CD14-positive monocyte (primary cell): Measurements from ENCODE around the gene PPP1R13L. TPM values are rescaled to one million over a fixed set of nuclear protein-coding genes. Genes with fewer than 3 reads are reported as not detected.

Experiments
- DNase-seq, 3 donors: peaks; one replicate each; pipeline ENCODE4 v3.0.0-alpha.2; 2011 to 2022
- H2AFZ ChIP-seq: 2 replicates; pipeline ENCODE4 v1.6.0; 2012; ENCODE audit warnings: mild to moderate bottlenecking, low read depth, low read length, inconsistent platforms; ENCODE audit not compliant: insufficient read depth, poor library complexity, severe bottlenecking
- H3K27ac ChIP-seq, 2 donors: 1 replicate in 1 of 2; 2 replicates in 1 of 2; pipeline ENCODE4 v1.5.1; 2012 to 2013; ENCODE audit warnings: low read length in 2 of 2, control low read depth in 1 of 2, inconsistent platforms in 1 of 2, low read depth in 1 of 2, mild to moderate bottlenecking in 1 of 2
- H3K27me3 ChIP-seq, 2 donors: one replicate each; pipeline versions ENCODE4 v1.6.0 to v1.6.1; 2011 to 2013; ENCODE audit warnings: low read length in 2 of 2; ENCODE audit not compliant: control insufficient read depth in 2 of 2, insufficient read depth in 2 of 2
- H3K36me3 ChIP-seq, 2 donors: replicated peaks in 1 of 2; 1 replicate in 1 of 2; 2 replicates in 1 of 2; pipeline versions ENCODE4 v1.5.1 to v1.6.1; 2012 to 2013; ENCODE audit warnings: low read length in 2 of 2, control low read depth in 1 of 2, inconsistent platforms in 1 of 2, mild to moderate bottlenecking in 1 of 2; ENCODE audit not compliant: insufficient read depth in 2 of 2, control insufficient read depth in 1 of 2
- H3K4me1 ChIP-seq, 2 donors: 1 replicate in 1 of 2; 2 replicates in 1 of 2; pipeline versions ENCODE4 v1.5.1 to v1.6.1; 2012 to 2013; ENCODE audit warnings: low read length in 2 of 2, control low read depth in 1 of 2, inconsistent platforms in 1 of 2, mild to moderate bottlenecking in 1 of 2, moderate library complexity in 1 of 2; ENCODE audit not compliant: insufficient read depth in 2 of 2, control insufficient read depth in 1 of 2
- H3K4me2 ChIP-seq: replicated peaks from 2 replicates; pipeline ENCODE3; 2012; ENCODE audit warnings: low read length, moderate library complexity, mild to moderate bottlenecking; ENCODE audit not compliant: poor library complexity, severe bottlenecking; ENCODE audit errors: extremely low read depth
- H3K4me3 ChIP-seq, 3 experiments: fragments of 200-600 bp in 1 of 3; sonication (generic) in 1 of 3; replicated peaks in 1 of 3; 1 replicate in 2 of 3; 2 replicates in 1 of 3; pipeline ENCODE4 v1.5.1; 2011 to 2013; ENCODE audit warnings: low read length in 3 of 3, mild to moderate bottlenecking in 3 of 3, control low read depth in 2 of 3, low read depth in 2 of 3, inconsistent platforms in 1 of 3, moderate library complexity in 1 of 3
- H3K79me2 ChIP-seq: 2 replicates; pipeline ENCODE4 v1.6.0; 2012; ENCODE audit warnings: mild to moderate bottlenecking, control low read depth, inconsistent platforms, low read length, moderate library complexity; ENCODE audit not compliant: insufficient read depth
- H3K9ac ChIP-seq: 2 replicates; pipeline ENCODE4 v1.6.0; 2017; ENCODE audit warnings: low read length, mild to moderate bottlenecking; ENCODE audit not compliant: insufficient read depth, poor library complexity, severe bottlenecking
- H3K9me3 ChIP-seq, 2 donors: replicated peaks in 1 of 2; 1 replicate in 1 of 2; 2 replicates in 1 of 2; pipeline versions ENCODE4 v1.5.1 to v1.6.1; 2012 to 2013; ENCODE audit warnings: low read length in 2 of 2, control low read depth in 1 of 2; ENCODE audit not compliant: control insufficient read depth in 1 of 2, insufficient read depth in 1 of 2
- H4K20me1 ChIP-seq: 2 replicates; pipeline ENCODE4 v1.6.0; 2012; ENCODE audit warnings: mild to moderate bottlenecking, low read length, control low read depth, moderate library complexity; ENCODE audit not compliant: insufficient read depth
- H3K27ac Mint-ChIP-seq, 7 donors: one replicate each; pipeline ENCODE4 v1.8.0; 2020; ENCODE audit warnings: mild to moderate bottlenecking in 7 of 7, mixed read lengths in 7 of 7, moderate library complexity in 6 of 7, inconsistent platforms in 2 of 7
- H3K27me3 Mint-ChIP-seq, 3 donors: one replicate each; pipeline ENCODE4 v1.8.0; 2021 to 2022; ENCODE audit warnings: low read depth in 3 of 3, mild to moderate bottlenecking in 3 of 3, mixed read lengths in 3 of 3, moderate library complexity in 3 of 3, inconsistent platforms in 1 of 3
- H3K36me3 Mint-ChIP-seq, 2 donors: one replicate each; pipeline ENCODE4 v1.8.0; 2020; ENCODE audit warnings: mixed read lengths in 2 of 2, inconsistent platforms in 1 of 2, mild to moderate bottlenecking in 1 of 2
- H3K4me1 Mint-ChIP-seq: one replicate; pipeline ENCODE4 v1.8.0; 2020; ENCODE audit warnings: mild to moderate bottlenecking, mixed read lengths
- H3K4me3 Mint-ChIP-seq, 2 donors: one replicate each; pipeline ENCODE4 v1.8.0; 2020; ENCODE audit warnings: mild to moderate bottlenecking in 2 of 2, mixed read lengths in 2 of 2, moderate library complexity in 1 of 2
- H3K9me3 Mint-ChIP-seq, 7 donors: one replicate each; pipeline ENCODE4 v1.8.0; 2020 to 2022; ENCODE audit warnings: mixed read lengths in 7 of 7, mild to moderate bottlenecking in 6 of 7, moderate library complexity in 6 of 7, inconsistent platforms in 2 of 7
- CTCF ChIP-seq: fragments of 200-600 bp; IDR thresholded peaks from one replicate; pipeline ENCODE4 v1.8.0; 2022; ENCODE audit warnings: antibody characterized with exemption, mild to moderate bottlenecking
- WGBS: methylation state at CpG from one replicate; pipeline ENCODE4 v1.1.5; 2013; ENCODE audit warnings: missing lambda C conversion rate; ENCODE audit not compliant: insufficient coverage; 5-methylcytosine and 5-hydroxymethylcytosine counted together
- intact Hi-C, 2 donors: fragments of 100-400 bp; cut with micrococcal nuclease; formaldehyde crosslinking; loops; one replicate each; pipeline versions ENCODE4 v1.15.0 to v1.15.1; 2023
- polyA plus RNA-seq, 3 donors: library from polyadenylated mRNA; depleted of rRNA in 1 of 3; unstranded in 2 of 3; stranded (reverse) in 1 of 3; fragments of 300-500 nt in 2 of 3; fragments of >200 nt in 1 of 3; fragmentation: Illumina TruSeq in 2 of 3; gene quantifications; 1 replicate in 2 of 3; 2 replicates in 1 of 3; pipeline ENCODE4 v1.2.3, GENCODE V29; 2012 to 2021

PPP1R13L gene
- polyA plus RNA-seq, 3 donors, result 0.18 to 1.8 (median 0.45) TPM

GRCh38 chr19:45403272-45403671 lies 1.6 kb downstream of the PPP1R13L start:
- Mint-ChIP-seq H3K27me3 (peaks cover 46 to 59% (median 52%) of the 10 kb centered on the region in 3 donors), H3K4me3 (peak overlapping the region in 1 of 2 donors; percentile 95), H3K9me3 (peaks cover 0 to 14% (median 6%) of the 10 kb centered on the region in 7 donors), H3K36me3 (peaks cover 0 to 8% of the 10 kb centered on the region in 2 donors), H3K27ac (peak overlapping the region in 1 of 7 donors; percentile 25), H3K4me1 (peaks cover 43% of the 10 kb centered on the region)
- Histone ChIP-seq H3K4me1 (peaks cover 43 to 56% of the 10 kb centered on the region in 2 donors), H3K9me3 (peaks cover 4 to 14% of the 10 kb centered on the region in 2 donors), H3K9ac (no peak overlapping the region), H3K27me3 (peaks cover 28 to 41% of the 10 kb centered on the region in 2 donors), H3K4me2 (no peak overlapping the region), H3K36me3 (no peaks in the 10 kb centered on the region), H2AFZ (no peak overlapping the region), H3K4me3 (no peak overlapping the region), H3K27ac (no peak overlapping the region), H3K79me2 (no peaks in the 10 kb centered on the region), H4K20me1 (peaks cover 10% of the 10 kb centered on the region)
- no peak for TF ChIP-seq CTCF
- DNase-seq, result no peak
- intact Hi-C loops, result loop anchor here in 1 of 2 donors (10.0 kb wide), 1 partner anchor 232 kb away; the partner anchor contains the start of gene EML2
- 95% methylated on average over 4 of the region's 4 CpGs for WGBS

- intact Hi-C loops, result loop anchor here in 1 of 2 donors (10.0 kb wide), 1 partner anchor 232 kb away; the partner anchor contains the start of gene EML2
- no peak overlapping the region for H3K4me2 ChIP-seq
- H3K27me3 Mint-ChIP-seq, result peaks cover 49 to 67% (median 59%) of the 10 kb centered on the region in 3 donors
- peaks cover 0 to 20% (median 6%) of the 10 kb centered on the region in 7 donors for H3K9me3 Mint-ChIP-seq
- H4K20me1 ChIP-seq, result peaks cover 7% of the 10 kb centered on the region
- peaks cover 41% of the 10 kb centered on the region for H3K4me1 Mint-ChIP-seq
- peaks cover 45 to 56% of the 10 kb centered on the region in 2 donors for H3K4me1 ChIP-seq
- TF ChIP-seq CTCF, result peak; percentile 66
- H3K9me3 ChIP-seq, result peaks cover 4 to 14% of the 10 kb centered on the region in 2 donors
- H3K27ac Mint-ChIP-seq, result no peak overlapping the region
- peaks cover 31 to 48% of the 10 kb centered on the region in 2 donors for H3K27me3 ChIP-seq
- no peak overlapping the region for H3K4me3 ChIP-seq
- no peaks in the 10 kb centered on the region for H3K79me2 ChIP-seq
- peak overlapping the region; percentile 4 to 95 for H3K4me3 Mint-ChIP-seq
- no peak overlapping the region for H2AFZ ChIP-seq
- no peaks in the 10 kb centered on the region for H3K36me3 ChIP-seq
- peaks cover 0 to 6% of the 10 kb centered on the region in 2 donors for H3K36me3 Mint-ChIP-seq
- no peak overlapping the region for H3K9ac ChIP-seq
- H3K27ac ChIP-seq, result no peak overlapping the region
- DNase-seq, result peak in 2 of 3 donors; percentile 23 to 50
- 17% methylated on average over 38 of the region's 40 CpGs for WGBS
Observed at GRCh38 chr19:45402298-45403061, 2.4 kb downstream of the PPP1R13L start.
